Renal pelvis (tissue), 4 donors: Measurements from ENCODE around the gene CISD1. TPM values are rescaled to one million over a fixed set of nuclear protein-coding genes. Genes with fewer than 3 reads are reported as not detected.

Source experiments
- DNase-seq: peaks from one replicate; pipeline ENCODE4 v3.0.0-alpha.2; 2013
- polyA plus RNA-seq, 3 donors: library from polyadenylated mRNA; unstranded; fragments of 120-200 nt; gene quantifications; one replicate each; pipeline ENCODE4 v1.2.1, GENCODE V29; 2013; ENCODE audit not compliant: insufficient read length in 3 of 3

Gene CISD1
- polyA plus RNA-seq, 3 donors: 43.6 to 58.2 (median 54.3) TPM

- DNase-seq: no peak
Observed at GRCh38 chr10:58258977-58259692, 9.8 kb upstream of the CISD1 start.

GRCh38 chr10:58260334-58260733, 8.6 kb upstream of the CISD1 start:
- no peak for DNase-seq

GRCh38 chr10:58262766-58263165, 6.2 kb upstream of the CISD1 start:
- no peak for DNase-seq

GRCh38 chr10:58264780-58265179, 4.2 kb upstream of the CISD1 start:
- no peak for DNase-seq

GRCh38 chr10:58265249-58265648, 3.7 kb upstream of the CISD1 start:
- no peak for DNase-seq

GRCh38 chr10:58266003-58266825, 2.7 kb upstream of the CISD1 start:
- no peak for DNase-seq

GRCh38 chr10:58266826-58267712, 1.9 kb upstream of the CISD1 start:
- DNase-seq: no peak

GRCh38 chr10:58267713-58268453, 1.1 kb upstream of the CISD1 start, which contains the start of gene IPMK:
TSS of gene IPMK (minus strand) at chr10:58267894. CDS start at chr10:58267611, 283 bp downstream.
- DNase-seq: peak; percentile 87

- no peak for DNase-seq
Observed at GRCh38 chr10:58268454-58268945, 462 bp upstream of the CISD1 start.

- no peak for DNase-seq
Observed at GRCh38 chr10:58269782-58270290, 874 bp downstream of the CISD1 start.

- DNase-seq: no peak
Observed at GRCh38 chr10:58275261-58275660, 6.3 kb downstream of the CISD1 start.

GRCh38 chr10:58275908-58276307, 6.9 kb downstream of the CISD1 start:
- DNase-seq: no peak

- no peak for DNase-seq
Observed at GRCh38 chr10:58278274-58278961, 9.5 kb downstream of the CISD1 start.

GRCh38 chr10:58278962-58279307, 10.0 kb downstream of the CISD1 start:
- DNase-seq: no peak

GRCh38 chr10:58280477-58280876, 11.5 kb downstream of the CISD1 start:
- DNase-seq: no peak

GRCh38 chr10:58281092-58281752, 12.3 kb downstream of the CISD1 start:
- DNase-seq: no peak

GRCh38 chr10:58282615-58283014, 13.7 kb downstream of the CISD1 start:
- no peak for DNase-seq

- no peak for DNase-seq
Observed at GRCh38 chr10:58291538-58292174, 22.7 kb downstream of the CISD1 start.

GRCh38 chr10:58293989-58294388, 25.0 kb downstream of the CISD1 start:
- no peak for DNase-seq
